Endothelial cell of hepatic sinusoid (primary cell): ENCODE results near the gene NIT1.

Experiments
- in situ Hi-C: cut with HindIII; loops from 2 replicates; pipeline ENCODE4 v1.10.0; 2017; ENCODE audit warnings: low sequenced_read_pairs

The NIT1 gene

GRCh38 chr1:161140755-161141400 is 23.0 kb downstream of the NIT1 start:
- in situ Hi-C loops: loop anchor here (5.0 kb wide), 1 partner anchor 49 kb away; no protein-coding TSS in a partner anchor

GRCh38 chr1:161145832-161146231 is 27.9 kb downstream of the NIT1 start:
- in situ Hi-C loops: no loop called here

GRCh38 chr1:161153176-161153575 is 35.3 kb downstream of the NIT1 start:
- in situ Hi-C loops: no loop called here

GRCh38 chr1:161153682-161154337 is 35.9 kb downstream of the NIT1 start, which contains the start of gene UFC1:
Gene UFC1 (plus strand): TSS chr1:161153978. CDS start chr1:161153998, 20 bp downstream.
- in situ Hi-C loops: no loop called here

- in situ Hi-C loops: no loop called here
Measured at GRCh38 chr1:161157867-161158266, 40.0 kb downstream of the NIT1 start.

GRCh38 chr1:161158316-161159010 is 40.6 kb downstream of the NIT1 start:
- in situ Hi-C loops: no loop called here

- in situ Hi-C loops: no loop called here
Measured at GRCh38 chr1:161159087-161159912, 41.4 kb downstream of the NIT1 start, which contains the start of gene USP21. Gene USP21 (plus strand): TSS chr1:161159500. CDS start chr1:161160641, 1,141 bp downstream.

- in situ Hi-C loops: no loop called here
Measured at GRCh38 chr1:161159913-161160243, 42.0 kb downstream of the NIT1 start.

- in situ Hi-C loops: no loop called here
Measured at GRCh38 chr1:161160671-161161145, 42.8 kb downstream of the NIT1 start.

GRCh38 chr1:161161652-161162051 is 43.7 kb downstream of the NIT1 start:
- in situ Hi-C loops: no loop called here

GRCh38 chr1:161162052-161162451 is 44.1 kb downstream of the NIT1 start:
- in situ Hi-C loops: no loop called here

GRCh38 chr1:161162806-161163205 is 44.9 kb downstream of the NIT1 start:
- in situ Hi-C loops: no loop called here

- in situ Hi-C loops: no loop called here
Measured at GRCh38 chr1:161163793-161164192, 45.9 kb downstream of the NIT1 start.

GRCh38 chr1:161164901-161165610 is 47.2 kb downstream of the NIT1 start:
- in situ Hi-C loops: no loop called here

- in situ Hi-C loops: no loop called here
Measured at GRCh38 chr1:161165742-161166668, 48.1 kb downstream of the NIT1 start, which contains the start of gene PPOX. Gene PPOX (plus strand): TSS chr1:161166426. CDS start chr1:161166848, 422 bp downstream.

GRCh38 chr1:161166669-161167548 is 49.0 kb downstream of the NIT1 start:
- in situ Hi-C loops: no loop called here

GRCh38 chr1:161168906-161169305 is 51.0 kb downstream of the NIT1 start:
- in situ Hi-C loops: no loop called here
